GM18867 (cell line): Measurements from ENCODE around the gene HRK.

Experiments
- ATAC-seq: cut with Tn5 transposase; IDR thresholded peaks from one replicate; pipeline ENCODE4 v1.9.1; 2021; ENCODE audit warnings: mild to moderate bottlenecking, moderate library complexity; ENCODE audit not compliant: unreplicated experiment

Gene HRK

DNA sequence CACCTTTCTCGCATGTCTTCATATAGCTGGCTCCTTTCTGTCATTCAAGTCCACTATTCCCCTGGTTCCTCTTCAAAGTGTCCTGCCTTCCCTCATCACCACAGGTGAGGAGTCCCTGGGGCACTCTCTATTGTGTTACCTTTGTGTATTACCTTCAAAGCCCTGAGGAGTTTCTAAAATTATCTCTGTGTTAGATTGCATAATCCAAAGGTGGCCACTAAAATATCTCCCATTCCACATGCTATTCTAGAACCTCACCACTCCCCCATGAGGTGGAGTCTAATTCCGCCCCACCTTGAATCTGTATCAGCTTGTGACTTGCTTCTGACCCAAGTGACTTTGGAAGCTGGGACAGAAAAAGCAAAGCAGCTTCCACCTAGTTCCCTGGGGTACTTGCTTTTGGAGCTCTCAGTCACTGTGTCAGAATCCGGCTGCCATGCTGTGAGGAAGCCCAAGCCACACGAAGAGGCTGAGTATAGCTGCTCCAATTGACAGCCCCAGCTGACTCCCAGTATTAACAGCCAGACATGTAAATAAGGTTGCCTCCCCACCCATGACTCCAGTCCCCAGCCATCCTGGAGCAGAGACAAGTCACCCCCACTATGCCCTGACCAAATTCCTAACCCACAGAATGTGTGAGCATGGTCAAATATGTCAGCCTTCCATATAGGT lies 6.8 kb downstream of the HRK start:
- no peak for ATAC-seq

GRCh38 chr12:116870306-116870705 lies 10.9 kb downstream of the HRK start:
- ATAC-seq: no peak

DNA sequence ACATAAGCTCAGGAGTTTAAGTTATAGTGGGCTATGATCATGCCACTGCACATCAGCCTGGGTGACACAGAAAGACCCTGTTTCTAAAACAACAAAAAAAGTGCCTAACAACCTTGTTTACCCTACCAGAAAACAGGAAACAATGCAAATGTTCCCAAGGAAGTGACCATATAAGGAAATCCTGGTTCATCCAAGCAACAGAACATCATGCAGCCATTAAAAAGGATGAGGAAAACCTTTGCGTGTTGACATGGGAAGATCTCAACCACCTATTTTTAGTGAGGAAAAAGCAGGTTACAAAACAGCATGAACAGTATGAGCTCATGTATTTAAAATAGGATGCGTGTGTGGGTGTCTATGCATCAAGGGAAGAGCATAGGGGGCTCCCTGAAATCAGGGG lies 13.7 kb downstream of the HRK start:
- no peak for ATAC-seq

- ATAC-seq: no peak
Measured at GRCh38 chr12:116864371-116865160, 16.7 kb downstream of the HRK start.

DNA sequence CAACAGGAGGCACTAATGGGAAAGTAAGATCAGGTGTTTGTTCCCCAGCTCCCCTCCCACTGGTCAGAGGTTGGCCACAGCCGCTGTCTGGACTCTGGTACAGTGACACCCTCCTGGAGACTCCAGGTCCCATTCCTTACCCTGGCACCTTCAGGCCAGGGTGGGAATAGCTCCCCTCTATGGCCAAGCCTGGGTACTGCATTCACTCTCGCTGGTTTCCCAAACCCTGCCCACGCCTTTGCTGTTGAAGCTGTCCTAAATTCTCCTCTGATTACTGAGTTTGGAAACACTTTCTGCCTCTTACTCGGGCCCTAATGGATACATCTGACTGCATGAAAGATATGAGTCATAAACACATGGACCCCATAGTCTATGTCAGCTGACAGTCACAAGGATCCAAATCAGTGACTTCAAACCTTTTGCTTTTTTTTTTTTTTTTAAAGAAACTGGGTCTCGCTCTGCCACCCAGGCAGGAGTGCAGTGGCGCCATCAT lies 17.9 kb downstream of the HRK start:
- no peak for ATAC-seq

- ATAC-seq: no peak
Measured at GRCh38 chr12:116862167-116862566, 19.1 kb downstream of the HRK start.

DNA sequence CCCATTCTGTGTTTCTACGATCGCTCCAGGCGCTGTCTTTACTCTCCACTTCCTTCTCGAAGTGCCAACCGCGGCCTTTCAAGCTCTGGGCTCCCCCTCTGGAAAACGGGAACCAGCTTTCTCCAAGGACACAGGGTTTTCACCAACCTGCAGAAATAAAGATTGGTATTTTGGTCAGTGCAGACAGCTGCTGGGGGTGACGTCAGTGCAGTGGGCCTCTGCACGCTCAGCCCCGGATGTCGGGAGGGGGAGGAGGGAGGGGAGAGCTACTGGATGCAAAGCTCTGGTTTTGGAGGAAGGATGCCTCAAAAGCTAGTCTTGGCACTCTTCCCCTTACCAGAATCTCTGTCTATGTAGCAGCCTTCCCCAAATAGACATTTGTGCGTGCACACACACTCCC lies 19.9 kb downstream of the HRK start:
- peak; percentile 80 for ATAC-seq

DNA sequence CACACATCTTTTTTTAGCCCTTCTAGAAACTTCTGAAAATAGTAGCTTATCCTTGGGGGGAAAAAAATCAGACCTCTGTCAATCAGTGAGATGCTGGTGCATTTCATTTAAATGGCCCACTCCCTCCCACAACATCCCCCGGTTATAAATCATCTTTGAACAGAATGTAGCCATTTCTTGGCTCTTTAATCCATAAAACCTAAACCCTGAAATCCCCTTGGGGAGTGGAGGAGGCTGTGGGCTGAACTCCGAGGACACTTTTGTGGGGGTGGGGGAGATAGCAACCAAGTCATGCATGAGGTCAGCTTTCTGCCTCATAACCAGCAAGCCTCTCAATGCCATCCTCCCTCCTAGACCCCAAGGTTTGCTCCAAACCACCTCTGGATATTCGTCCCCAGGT lies 21.0 kb downstream of the HRK start:
- no peak for ATAC-seq

DNA sequence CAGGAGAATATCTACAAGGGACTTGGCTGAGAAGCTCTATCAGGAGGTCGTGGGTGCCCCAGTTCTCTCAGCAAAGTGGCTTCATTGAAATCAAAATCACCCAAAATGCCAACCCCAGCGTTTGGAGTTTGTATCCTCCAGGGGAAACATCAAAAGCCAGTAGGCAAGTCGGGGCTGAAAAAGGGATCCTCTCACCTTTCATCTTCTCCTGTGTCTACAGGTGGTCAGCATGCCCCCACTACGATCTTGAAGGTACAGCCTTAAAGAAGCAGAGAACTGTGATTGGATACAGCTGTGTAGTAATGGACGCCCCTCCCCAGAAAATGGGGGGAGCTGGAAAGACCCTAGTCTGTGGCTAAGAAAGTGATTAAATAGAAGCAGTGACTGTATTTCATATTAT lies 22.2 kb downstream of the HRK start:
- no peak for ATAC-seq

- ATAC-seq: no peak
Measured at GRCh38 chr12:116856729-116857128, 24.5 kb downstream of the HRK start.

- no peak for ATAC-seq
Measured at GRCh38 chr12:116855744-116856470, 25.3 kb downstream of the HRK start.

DNA sequence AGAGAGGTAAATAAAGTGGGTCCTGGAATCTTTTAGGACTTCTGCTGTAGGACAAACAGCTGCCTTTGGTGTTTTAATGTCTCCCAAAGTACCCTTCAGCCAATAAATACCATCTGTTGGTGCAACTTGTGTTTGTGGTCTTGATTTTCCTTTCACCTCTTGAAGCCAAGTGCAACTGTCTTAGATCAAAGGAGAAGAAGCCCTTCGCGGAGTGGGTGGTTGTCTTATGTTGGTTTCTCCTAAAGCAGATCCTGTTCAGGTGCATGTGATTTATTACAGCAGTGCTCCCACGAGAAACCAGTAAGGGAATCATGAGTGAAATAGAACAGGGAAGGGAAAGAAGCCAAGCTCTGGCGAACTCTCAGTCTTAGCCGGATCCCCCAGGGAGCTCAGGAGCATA lies 27.7 kb downstream of the HRK start:
- no peak for ATAC-seq

DNA sequence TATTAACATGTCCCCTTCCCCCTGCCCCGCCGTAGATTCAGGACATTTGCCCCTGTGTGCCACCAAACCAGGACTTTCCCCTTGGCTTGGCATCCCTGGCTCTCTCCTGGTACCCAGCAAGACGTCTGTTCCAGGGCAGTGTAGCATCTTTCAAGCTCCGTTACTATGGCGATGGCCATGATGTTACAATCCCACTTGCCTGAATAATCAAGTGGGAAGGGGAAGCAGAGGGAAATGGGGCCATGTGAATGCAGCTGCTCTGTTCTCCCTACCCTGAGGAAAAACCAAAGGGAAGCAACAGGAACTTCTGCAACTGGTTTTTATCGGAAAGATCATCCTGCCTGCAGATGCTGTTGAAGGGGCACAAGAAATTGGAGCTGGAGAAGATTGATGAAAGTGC lies 28.9 kb downstream of the HRK start:
- no peak for ATAC-seq

DNA sequence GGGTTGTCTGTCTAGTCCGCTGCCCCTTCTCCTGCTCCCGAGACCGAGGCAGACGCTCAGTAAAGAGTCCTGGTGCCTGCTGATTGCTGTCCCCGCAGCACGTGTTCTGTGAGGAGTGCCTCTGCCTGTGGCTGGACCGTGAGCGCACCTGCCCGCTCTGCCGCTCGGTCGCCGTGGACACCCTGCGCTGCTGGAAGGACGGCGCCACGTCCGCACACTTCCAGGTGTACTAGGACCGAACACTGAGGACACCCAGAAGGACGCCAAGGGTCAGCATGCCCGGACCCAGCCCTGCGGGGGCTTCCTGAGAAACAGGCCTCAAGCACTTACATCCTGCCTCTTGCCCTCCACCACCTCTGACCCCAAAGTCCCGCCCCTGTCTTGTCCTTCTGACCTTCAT lies 32.0 kb downstream of the HRK start:
- ATAC-seq: no peak

DNA sequence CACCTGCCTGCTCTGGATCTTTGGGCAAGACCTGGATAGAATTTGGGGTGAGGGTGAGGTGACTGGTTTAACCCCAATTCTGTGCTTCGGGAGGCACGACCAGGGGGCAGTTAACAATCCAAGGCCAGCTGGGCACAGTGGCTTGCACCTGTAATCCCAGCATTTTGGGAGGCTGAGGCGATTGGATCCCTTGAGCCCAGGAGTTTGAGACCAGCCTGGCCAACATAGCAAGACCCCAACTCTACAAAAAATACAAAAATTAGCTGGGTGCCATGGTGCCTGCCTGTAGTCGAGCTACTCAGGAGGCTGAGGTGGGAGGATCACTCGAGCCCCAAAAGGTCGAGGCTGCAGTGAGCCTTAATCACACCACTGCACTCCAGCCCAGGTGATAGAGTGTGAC lies 38.2 kb downstream of the HRK start:
- no peak for ATAC-seq

DNA sequence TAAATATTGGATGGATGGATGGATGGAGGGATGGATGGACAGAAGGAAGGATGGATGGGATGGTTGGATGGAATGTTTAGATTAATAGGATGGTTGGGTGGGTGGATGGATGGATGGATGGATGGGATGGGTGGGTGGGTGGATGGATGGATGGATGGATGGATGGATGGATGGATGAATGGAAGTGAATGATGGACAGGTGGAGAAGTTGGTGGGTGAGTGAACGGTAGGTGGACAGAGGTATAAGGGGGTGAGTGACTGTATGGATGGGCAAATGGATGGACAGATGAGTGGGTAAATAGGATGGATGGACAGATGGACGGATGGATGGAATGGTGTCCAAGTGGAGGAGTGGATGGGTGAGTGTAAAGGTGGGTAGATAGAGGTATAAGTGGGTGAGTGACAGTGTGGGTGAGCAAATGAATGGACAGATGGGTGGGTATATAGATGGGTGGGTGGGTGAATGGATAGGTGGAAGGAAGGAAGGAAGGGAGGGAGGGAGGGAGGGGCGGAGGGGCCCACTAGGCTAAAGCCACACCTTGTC lies 41.9 kb downstream of the HRK start:
- no peak for ATAC-seq

- ATAC-seq: no peak
Measured at GRCh38 chr12:116838365-116838764, 42.9 kb downstream of the HRK start.

DNA sequence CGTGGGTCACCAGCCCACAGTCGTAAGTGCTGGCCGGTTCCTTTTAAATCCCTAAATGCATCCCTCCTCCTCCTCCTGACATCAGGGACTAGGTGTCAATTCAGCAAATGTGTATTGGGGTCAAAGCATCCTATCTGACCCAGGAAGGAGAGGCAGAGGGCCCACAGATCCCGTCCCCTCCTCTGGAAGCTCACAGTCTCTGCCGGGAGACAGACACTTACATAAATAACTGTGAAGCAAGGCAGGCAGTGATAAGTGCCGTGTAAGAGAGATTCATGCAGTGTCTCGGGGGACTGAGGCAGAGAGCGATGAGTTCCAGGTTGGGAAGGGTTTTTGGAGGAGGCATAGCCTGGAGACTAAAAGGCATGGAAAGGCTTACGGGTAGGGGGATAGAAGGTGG lies 44.1 kb downstream of the HRK start:
- no peak for ATAC-seq

DNA sequence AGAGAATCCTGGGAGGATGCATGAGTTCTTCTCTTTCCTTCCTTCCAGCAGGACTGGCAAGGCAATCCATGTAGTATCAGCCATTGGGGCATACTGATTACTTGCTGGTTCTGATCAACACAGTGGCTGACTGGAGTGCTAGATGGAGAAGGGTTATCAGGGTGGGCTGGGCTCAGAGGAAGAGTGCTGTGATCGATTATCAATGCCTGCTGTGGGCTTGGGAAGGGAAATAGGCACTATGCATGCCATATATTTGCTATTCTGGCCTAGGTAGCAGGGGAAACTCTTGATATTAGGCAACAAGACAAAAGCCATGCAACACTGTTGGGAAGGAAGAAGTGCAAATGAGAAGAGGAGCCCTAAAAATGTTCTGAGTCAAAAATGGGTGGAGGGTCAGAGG lies 45.8 kb downstream of the HRK start:
- ATAC-seq: no peak

- ATAC-seq: no peak
Measured at GRCh38 chr12:116833474-116833873, 47.8 kb downstream of the HRK start.

GRCh38 chr12:116832353-116832752 lies 48.9 kb downstream of the HRK start:
- no peak for ATAC-seq

DNA sequence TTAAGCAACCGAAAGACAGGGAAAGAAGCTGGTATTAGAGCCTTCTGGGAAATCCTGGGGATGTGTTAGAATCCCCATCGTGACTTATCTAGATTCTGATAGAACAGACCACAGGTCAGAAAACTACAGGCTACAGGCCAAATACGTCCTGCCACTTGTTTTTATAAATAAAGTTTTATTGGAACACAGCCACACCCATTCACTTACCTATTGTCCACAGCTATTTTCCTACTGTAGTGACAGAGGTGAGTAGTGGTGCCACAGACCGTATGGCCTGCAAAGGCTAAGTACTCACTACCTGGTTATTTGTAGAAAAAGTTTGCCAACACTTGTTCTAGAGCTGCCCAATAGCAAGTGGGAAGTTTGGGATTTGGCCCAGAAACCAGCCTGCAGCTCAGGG lies 53.8 kb downstream of the HRK start:
- no peak for ATAC-seq
